IPS-NIHi11 (cell line): ENCODE measurements around the gene LIMS4.
"Not testable (repeated sequence)": the region's sequence is repeated elsewhere in the genome, so short reads cannot be mapped to it uniquely, and the experiment has no call there.

Source experiments
- DNase-seq: peaks from one replicate; pipeline ENCODE4 v3.0.0; 2012; ENCODE audit warnings: mixed read lengths, low spot score

LIMS4 gene

DNA sequence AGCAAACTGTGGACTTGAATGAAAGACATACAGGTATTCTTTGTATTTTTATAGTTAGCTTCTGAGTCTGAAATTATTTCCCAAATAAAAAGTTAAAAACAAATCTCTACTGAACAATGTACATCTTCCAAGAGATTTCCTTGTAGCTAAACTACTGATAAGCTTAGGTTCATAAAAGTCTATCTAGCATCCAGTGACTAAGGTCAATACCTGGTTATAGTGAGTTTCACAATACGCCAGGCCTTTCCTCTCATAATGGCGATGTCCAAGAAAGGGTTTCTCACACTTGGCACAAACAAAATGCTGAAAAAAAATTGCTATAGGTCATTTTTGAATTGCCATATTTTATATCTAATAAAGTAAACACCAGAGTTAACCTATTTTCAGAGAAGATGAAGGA, 21.7 kb downstream of the LIMS4 start:
- not testable (repeated sequence) for DNase-seq

DNA sequence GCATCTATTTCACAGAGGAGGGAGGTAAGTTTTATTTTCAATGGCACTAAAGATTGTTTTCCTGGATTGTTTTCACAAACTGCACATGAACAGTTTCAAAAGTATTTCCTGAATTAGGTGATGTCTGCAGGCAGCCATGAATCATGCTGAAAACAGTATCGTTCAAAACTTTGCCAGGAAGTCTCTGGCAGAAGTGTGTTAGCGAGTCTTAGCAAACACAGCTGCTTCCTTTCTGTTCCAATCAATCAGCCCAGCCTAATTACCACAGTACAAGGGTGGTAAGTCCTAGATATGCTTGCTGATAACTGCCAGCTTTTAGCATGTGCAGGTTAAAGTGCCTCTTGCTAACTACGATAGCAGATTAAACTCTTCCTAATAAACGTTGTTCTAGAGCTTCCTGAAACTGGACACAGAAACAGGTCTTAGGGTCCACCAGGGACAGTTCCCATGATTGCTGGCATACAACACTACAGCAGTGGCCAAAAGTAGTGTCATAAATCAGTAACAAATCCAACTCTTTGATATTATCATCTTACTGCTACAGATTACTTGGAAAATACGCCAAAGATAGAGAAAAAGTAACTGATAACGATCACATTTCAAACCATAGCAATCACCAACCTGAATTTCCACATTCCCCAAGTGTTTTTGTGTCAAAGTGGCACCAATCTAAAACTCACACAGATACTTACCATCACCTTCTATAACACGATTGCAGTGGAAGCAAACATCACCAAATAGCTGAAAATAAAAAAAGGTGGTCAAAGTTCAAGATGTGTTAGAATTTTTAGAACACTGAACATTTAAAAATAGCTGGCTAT, 23.3 kb downstream of the LIMS4 start:
- DNase-seq = not testable (repeated sequence)

DNA sequence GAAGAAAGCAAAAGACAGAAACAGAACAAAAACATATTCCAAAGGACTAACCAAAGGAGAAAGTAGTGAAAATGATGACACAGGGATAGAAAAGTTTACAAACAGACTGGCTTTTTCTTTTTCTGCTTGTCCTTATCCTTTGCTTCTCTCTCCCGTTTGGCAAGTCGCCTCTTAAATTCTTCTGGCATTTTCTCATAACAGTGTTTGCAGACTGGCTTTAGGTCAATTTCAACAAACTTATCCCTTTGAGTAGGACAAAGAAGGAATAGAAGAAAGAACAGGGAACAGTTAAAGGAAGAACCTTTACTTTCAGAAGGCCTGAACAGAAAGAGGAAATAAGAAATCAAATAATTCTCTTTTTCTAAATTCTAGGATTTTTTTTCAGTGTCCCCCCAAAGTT, 26.0 kb downstream of the LIMS4 start:
- not testable (repeated sequence) for DNase-seq

DNA sequence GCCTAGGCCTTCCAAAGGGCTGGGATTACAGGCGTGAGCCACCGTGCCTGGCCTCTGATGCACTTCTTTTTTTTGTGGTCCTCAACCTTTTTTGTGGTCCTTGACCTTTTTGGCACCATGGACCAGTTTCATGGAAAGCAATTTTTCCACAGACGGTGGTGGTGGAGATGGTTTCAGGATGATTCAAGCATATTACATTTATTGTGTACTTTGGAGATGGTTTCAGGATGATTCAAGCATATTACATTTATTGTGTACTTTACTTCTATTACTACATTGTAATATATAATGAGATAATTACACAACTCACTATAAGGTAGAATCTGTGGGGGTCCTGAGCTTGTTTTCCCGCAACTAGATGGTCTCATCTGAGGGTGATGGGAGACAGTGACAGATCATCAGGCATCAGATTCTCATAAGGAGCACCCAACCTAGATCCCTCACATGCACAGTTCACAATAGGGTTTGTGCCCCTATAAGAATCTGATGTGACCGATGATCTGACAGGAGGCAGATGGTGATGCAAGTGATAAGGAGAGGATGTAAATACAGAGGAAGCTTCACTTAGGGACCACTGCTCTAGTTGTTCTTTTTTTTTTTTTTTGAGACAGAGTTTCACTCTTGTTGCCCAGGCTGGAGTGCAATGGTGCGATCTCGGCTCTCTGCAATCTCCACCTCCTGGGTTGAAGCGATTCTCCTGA, 29.2 kb downstream of the LIMS4 start:
- DNase-seq = not testable (repeated sequence)

- DNase-seq = not testable (repeated sequence)
Measured at GRCh38 chr2:110441905-110442304, 30.7 kb downstream of the LIMS4 start.

DNA sequence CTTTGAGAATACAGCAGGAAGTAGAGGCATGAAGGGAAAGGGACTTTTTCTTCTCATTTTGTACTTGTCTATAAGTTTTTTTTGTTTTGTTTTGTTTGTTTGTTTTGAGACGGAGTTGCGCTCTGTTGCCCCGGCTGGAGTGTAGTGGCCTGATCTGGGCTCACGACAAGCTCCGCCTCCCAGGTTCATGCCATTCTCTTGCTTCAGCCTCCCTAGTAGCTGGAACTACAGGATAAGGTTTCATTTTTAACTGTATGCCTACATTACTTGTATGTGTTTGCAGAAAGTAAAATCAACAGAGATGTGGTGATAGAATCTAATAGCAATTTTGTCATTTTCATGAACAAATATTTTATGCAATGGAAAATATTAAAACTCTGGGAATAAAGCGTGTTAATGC, 38.1 kb downstream of the LIMS4 start:
- DNase-seq = not testable (repeated sequence)

DNA sequence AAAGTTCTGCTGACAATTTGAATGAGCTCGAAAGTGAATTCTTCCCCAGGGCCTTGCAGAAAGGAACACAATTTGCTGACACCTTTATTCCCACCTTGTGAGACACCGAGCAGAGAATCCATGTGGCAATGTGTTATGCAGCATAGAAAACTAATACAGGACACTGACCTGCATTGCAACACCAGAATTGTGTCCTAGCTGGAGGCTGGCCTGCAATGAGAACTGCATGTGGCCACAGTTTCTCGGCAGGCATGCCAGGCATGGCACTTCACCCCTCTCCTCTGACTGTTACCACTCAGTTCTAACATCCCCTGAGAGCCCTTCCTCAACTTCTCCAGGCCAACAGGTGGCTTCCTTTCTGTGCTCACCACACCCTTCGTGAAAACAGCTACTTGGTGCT, 46.9 kb downstream of the LIMS4 start:
- not testable (repeated sequence) for DNase-seq

- DNase-seq = not testable (repeated sequence)
Measured at GRCh38 chr2:110424421-110424820, 48.2 kb downstream of the LIMS4 start.

- DNase-seq = not testable (repeated sequence)
Measured at GRCh38 chr2:110423574-110423962, 49.0 kb downstream of the LIMS4 start.

DNA sequence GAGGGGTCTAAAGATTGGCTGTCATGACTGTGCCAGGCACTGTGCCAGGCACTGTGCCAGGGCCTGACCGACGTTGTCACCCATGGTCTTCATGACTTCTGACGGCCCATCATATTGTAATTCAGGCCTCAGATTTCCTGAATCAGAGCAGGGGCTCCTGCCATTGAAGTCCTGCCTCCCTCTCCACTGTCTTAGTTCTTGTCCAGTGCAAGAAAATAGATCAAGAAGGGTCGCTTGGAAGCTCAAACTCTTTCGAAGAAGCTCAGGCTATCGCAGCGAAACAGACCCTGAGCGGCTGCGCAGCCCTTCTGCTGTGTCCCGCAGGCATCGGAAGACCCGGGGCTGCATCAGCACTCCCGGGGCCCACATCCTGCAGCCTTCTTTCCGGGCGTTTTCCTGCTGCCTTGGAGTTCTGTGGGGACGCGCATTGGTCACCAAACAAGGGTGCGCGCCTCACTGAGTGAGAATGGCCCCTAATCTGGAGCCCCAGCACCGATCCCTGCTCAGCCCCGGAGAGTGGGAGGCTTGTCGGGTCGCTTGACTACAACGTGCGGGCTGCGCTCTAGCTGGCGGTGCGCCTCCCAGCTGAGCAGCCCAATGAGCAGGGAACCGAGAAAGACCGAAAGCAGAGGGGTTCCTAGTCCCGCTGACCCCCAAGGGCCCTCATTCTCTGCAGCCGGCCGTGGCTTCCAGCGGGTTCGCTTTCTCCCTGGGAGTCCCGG, 49.6 kb downstream of the LIMS4 start:
- not testable (repeated sequence) for DNase-seq

GRCh38 chr2:110420641-110421354, 51.8 kb downstream of the LIMS4 start:
- not testable (repeated sequence) for DNase-seq

- DNase-seq = not testable (repeated sequence)
Measured at GRCh38 chr2:110407142-110407541, 65.5 kb downstream of the LIMS4 start.

- not testable (repeated sequence) for DNase-seq
Measured at GRCh38 chr2:110404988-110405387, 67.6 kb downstream of the LIMS4 start.

DNA sequence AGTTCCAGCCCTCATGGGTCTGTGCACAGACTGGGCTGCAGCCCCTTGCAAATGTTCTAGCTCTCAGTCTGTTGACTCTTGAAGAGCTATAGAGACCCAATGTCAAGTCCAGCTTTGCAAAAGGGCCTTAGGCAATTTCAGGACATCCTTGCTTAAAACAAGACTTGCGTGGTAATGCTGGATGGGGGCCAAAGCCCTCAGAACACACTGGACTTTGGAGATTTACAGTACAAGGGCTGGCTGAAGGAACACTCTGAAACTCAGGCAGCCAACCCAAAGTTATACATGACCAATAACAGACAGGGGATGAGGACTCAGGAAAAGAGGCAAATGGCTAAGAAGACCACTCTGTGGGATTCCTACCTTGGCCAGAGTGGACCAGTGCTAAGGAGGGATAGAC, 68.4 kb downstream of the LIMS4 start:
- not testable (repeated sequence) for DNase-seq

- DNase-seq = not testable (repeated sequence)
Measured at GRCh38 chr2:110401001-110401618, 71.5 kb downstream of the LIMS4 start.

DNA sequence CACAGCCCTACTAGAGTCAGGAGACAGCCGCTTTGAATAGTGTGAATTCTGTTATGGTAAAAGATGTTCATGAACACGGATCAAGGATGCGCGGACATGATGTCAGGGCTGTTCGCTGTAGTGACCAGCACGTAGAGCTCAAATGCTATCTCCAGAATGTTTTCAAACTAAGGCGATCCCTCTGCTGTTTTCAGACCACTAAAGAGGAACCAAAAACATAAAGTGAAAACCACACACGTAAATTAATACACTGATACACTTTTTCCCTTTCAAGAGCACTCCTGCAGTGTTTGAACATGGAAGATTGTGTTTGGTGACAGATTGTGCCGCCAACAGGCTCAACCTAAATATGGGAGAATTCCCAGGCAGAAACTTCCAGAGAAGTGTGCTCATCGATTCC, 73.2 kb downstream of the LIMS4 start:
- not testable (repeated sequence) for DNase-seq

DNA sequence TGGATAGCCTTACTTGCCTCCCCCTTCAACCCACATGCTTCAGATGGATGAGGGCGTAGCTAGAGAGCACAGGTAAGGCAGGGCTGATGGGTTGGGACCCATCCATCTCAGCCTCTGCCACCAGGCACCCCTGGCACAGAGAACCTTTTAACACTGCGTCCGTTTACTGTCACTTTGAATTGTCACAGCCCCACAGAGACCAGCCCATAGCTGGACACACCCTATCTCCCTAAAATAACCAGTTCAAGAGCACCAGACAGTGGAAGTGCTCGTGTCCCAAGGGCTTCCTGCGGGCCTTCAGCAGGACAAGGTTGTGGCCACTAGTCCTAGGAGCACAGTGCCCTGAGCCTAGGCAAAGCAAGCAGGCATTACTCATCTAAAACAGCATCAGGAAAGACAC, 76.6 kb downstream of the LIMS4 start:
- not testable (repeated sequence) for DNase-seq
